HG03135 (cell line): ENCODE data around the gene ACSM4.
"Not testable (repeated sequence)": the region's sequence is repeated elsewhere in the genome, so short reads cannot be mapped to it uniquely, and the experiment has no call there.

ENCODE experiments used
- ATAC-seq: cut with Tn5 transposase; IDR thresholded peaks from one replicate; pipeline ENCODE4 v1.9.1; 2021; ENCODE audit warnings: mild to moderate bottlenecking, moderate library complexity; ENCODE audit not compliant: unreplicated experiment

Gene ACSM4, protein sequence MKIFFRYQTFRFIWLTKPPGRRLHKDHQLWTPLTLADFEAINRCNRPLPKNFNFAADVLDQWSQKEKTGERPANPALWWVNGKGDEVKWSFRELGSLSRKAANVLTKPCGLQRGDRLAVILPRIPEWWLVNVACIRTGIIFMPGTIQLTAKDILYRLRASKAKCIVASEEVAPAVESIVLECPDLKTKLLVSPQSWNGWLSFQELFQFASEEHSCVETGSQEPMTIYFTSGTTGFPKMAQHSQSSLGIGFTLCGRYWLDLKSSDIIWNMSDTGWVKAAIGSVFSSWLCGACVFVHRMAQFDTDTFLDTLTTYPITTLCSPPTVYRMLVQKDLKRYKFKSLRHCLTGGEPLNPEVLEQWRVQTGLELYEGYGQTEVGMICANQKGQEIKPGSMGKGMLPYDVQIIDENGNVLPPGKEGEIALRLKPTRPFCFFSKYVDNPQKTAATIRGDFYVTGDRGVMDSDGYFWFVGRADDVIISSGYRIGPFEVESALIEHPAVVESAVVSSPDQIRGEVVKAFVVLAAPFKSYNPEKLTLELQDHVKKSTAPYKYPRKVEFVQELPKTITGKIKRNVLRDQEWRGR

DNA sequence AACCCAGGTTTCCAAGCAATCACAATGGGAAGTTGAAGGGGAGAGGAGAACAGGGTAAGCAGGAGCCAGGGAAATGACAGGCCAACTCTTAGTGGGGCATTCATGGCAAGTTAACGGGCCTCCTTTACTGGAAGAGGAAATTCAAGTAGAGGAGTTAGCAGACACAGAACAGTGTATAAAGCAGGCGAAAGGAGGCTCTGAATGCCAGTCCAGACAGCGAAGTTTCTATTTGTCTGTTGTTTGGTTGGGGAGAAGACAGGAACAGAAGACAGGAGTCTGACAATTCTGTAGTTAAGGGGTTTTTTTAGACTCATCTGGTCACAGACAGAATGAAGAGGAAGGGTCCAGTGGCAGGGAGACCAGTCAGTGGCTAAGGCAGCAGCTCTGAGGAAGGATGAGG is at the start of gene ACSM4:
Gene ACSM4 (plus strand): TSS at position 301 of the 400 bp plus-strand sequence. CDS start 260 bp downstream, outside the sequence.
- no peak for ATAC-seq

- no peak for ATAC-seq
Measured at GRCh38 chr12:7259060-7259459, 44.8 kb upstream of the ACSM4 start.

DNA sequence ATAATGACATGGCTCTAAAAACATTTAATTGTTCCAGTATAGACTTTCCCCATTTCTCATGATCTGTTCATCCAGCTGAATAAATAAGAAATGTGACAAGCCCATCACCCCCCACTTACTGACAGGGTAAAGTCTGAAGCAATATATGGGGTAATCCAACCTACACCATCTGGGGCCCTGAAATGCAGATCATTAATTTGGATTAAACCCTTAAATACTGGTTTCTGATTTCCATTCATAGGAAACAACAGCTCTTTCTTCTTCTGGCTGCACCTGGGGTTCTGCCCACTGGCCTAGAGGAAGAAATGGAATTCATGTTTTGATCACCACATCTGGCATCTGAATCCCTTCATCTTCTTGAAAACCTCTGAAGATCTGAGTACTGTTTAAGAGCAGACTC is 39.3 kb upstream of the ACSM4 start:
- ATAC-seq: no peak

DNA sequence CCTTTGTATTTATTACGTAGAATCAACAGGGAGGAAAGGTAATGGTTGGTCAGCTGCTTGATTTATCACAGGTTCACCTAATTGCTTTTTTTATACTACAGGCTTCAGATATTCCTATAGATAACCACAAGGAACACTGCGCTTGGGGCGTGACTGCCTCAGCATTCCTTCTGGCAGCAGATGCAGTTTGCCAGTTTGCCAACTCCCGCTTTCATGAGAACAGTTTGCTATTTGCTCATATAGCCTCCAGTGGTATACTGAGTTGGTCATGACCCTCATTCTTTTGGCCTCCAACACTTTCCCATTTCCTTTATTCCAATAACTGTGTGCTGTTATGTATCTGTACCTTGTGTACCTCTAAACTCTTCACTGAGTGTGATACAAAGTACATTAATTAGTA is 38.6 kb upstream of the ACSM4 start:
- no peak for ATAC-seq

DNA sequence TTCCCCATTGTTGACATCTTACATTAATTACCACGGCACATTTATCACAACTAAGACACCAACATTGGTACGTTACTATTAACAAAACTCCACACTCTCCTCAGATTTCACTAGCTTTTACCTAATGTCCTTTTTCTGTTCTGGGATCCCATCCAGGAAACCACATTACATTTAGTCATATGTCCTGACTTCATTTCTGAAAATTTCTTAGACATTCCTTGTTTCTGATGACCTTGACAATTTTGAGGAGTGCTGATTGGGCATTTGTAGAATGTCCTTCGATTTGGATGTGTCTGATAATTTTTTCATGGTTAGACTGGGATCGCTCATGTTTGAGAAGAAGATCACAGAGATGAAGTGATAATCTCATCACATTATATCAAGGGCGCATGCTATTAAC is 34.6 kb upstream of the ACSM4 start:
- no peak for ATAC-seq

- ATAC-seq: no peak
Measured at GRCh38 chr12:7271893-7272514, 31.9 kb upstream of the ACSM4 start.

GRCh38 chr12:7275482-7275881 is 28.4 kb upstream of the ACSM4 start:
- not testable (repeated sequence) for ATAC-seq

GRCh38 chr12:7282844-7283243 is 21.0 kb upstream of the ACSM4 start:
- ATAC-seq: no peak

- no peak for ATAC-seq
Measured at GRCh38 chr12:7289743-7290142, 14.1 kb upstream of the ACSM4 start.

GRCh38 chr12:7290588-7290987 is 13.3 kb upstream of the ACSM4 start:
- ATAC-seq: not testable (repeated sequence)

GRCh38 chr12:7292300-7292699 is 11.6 kb upstream of the ACSM4 start:
- ATAC-seq: no peak

DNA sequence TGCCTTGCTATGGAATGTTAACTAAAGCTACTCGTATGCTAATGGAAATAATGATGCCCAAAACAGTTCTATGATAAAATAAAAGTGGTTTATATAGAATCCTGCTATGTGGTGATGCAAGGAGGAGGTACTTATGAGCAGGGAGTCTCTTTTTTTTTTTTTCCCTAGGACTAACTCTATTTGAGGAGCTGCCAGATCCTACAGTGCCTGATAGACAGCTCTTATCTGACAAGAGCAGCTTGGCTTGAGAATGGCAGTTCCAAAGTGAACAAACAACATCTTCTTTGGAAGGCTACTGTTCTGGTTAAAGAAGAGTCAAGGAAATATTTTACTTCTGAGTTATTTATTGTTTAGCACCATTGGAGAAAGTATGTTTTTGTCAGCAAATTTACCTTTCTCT is 10.2 kb upstream of the ACSM4 start:
- no peak for ATAC-seq

- no peak for ATAC-seq
Measured at GRCh38 chr12:7295529-7295928, 8.3 kb upstream of the ACSM4 start.

DNA sequence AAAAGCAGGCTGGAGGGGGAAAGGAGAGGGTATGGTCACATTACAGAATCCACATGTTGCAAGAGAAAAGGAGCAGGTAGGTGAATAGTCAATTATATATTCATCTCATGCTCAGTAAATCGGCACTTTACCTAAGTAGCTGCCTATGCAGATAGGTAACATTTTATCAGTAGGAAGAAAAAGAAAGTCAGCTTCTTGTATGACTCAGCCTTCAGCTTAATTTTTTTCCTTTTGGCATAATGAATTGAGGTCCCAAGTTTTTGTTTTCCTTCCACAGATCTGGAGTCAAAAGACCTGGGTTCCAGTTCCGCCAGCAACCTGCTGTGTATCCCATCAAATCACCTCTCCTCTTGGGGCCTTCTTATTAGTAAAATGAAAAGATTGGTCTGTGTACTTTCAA is 6.0 kb upstream of the ACSM4 start:
- no peak for ATAC-seq

DNA sequence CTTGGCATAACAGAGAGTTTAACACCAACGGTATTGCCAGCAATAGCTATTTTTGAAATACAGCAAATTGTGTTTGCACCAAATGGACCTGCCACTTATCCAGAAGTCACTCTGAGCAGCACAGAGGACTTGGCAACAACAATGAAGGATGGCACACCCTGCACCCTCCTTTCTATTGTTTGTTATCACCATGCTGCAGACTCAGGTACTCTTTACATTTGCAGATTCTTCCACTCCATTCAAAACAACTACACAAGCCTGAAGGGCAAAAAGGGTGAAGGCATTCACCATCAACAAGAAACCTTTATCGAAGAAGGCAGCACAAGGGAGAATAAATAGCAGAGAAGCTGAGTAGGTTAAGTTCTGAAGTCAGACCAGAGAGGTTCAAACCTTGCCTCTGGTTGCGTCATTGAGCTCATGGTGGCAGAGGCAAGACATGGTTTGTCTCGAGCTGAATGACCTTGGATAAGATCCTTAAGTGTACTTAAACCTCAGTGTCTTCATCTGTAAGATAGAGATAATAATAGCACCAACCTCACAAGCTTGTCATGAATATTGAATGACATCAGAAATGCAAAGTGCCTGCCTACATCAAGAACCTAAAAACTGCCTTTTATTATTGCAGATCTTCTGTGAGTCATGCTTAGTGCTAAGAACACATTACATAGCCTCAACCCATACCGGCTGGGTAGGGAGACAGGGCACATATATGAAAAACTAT is 1.4 kb upstream of the ACSM4 start:
- ATAC-seq: no peak

GRCh38 chr12:7303230-7303629 is 642 bp upstream of the ACSM4 start:
- ATAC-seq: no peak

GRCh38 chr12:7304456-7304855 is 584 bp downstream of the ACSM4 start:
- ATAC-seq: no peak

DNA sequence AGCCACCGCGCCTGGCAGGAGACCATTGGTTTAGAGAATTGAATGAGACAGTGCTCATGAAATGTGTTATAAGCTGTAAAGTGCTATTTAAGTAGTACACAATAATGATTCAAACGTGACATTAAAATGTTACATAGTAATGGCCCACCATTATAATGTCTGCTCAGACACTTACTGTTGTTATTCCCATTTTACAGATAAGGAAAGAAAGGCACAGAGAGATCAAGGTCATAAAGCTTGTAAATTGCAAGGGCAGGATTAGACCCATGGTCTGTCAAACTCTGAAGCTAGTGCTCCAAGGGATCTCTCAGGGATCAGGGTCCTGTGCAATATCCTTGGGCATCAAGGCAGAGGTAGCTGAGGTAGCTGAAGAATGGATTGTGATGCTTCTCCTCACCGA is 6.2 kb downstream of the ACSM4 start:
- no peak for ATAC-seq

DNA sequence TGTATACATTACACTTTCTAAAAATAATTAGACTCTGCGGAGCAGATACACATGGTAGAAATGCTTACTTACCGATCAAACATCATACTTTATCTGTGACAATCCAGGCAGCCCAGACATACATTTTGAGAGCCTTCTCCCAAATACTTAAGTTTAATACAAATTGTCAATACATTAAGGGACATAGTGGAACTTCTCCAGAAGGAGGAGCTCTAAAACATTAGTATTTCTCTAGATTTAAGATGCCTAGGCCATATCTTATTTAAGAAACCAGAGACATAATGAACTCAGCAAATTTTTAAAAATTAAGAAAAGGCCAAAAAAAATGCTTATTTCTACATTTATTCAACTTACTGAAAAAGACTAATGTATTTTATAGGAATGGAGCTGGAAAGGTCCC is 16.1 kb downstream of the ACSM4 start:
- no peak for ATAC-seq

DNA sequence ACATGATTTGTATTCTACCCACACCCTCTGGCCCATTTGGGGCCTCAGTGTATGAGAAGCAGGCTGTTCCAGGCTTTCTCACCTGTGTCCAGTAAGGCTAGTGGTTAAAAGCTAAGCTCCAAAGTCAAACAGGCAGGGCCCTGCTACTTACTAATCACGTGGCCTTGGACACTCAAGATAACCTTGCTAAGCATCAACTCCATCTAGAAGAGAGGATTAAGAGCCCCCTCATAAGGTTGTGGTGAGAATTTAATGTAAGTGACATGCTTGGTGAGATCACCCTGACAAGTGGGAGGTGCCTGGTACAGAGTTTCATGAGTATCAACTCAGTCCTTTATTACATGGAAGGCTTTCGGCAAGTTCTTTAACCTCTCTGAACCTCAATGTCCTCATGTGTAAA is 17.8 kb downstream of the ACSM4 start:
- no peak for ATAC-seq

- no peak for ATAC-seq
Measured at GRCh38 chr12:7322599-7322998, 18.7 kb downstream of the ACSM4 start.

GRCh38 chr12:7324176-7324575 is 20.3 kb downstream of the ACSM4 start:
- no peak for ATAC-seq
